RWPE2 (cell line): ENCODE measurements around the gene PTK6.

Source experiments
- ATAC-seq: fragments of 200-7000 bp; cut with Tn5 transposase; 3 replicates; pipeline ENCODE4 v1.9.1; 2021; ENCODE audit warnings: low read depth
- DNase-seq: peaks from one replicate; pipeline ENCODE4 v3.0.0-alpha.2; 2020; ENCODE audit warnings: low spot score
- H3K27ac ChIP-seq: fragments of 450-650 bp; 2 replicates; pipeline ENCODE4 v1.5.1; 2017; ENCODE audit warnings: mild to moderate bottlenecking; ENCODE audit not compliant: poor library complexity, severe bottlenecking
- H3K27me3 ChIP-seq: fragments of 250-450 bp; sonication (Bioruptor Pico); 2 replicates; pipeline ENCODE4 v1.5.1; 2021; ENCODE audit warnings: mild to moderate bottlenecking, moderate library complexity; ENCODE audit not compliant: insufficient read depth, poor library complexity, severe bottlenecking
- H3K36me3 ChIP-seq: fragments of 250-450 bp; sonication (Bioruptor Pico); 2 replicates; pipeline ENCODE4 v1.5.1; 2020; ENCODE audit warnings: low read depth, mild to moderate bottlenecking, moderate library complexity
- H3K4me1 ChIP-seq: fragments of 250-450 bp; sonication (Bioruptor Pico); 2 replicates; pipeline ENCODE4 v1.5.1; 2021; ENCODE audit warnings: mild to moderate bottlenecking, moderate library complexity; ENCODE audit not compliant: insufficient read depth, poor library complexity, severe bottlenecking
- H3K4me3 ChIP-seq: fragments of 250-450 bp; sonication (Bioruptor Pico); 2 replicates; pipeline ENCODE4 v1.5.1; 2021; ENCODE audit warnings: mild to moderate bottlenecking, moderate library complexity; ENCODE audit not compliant: severe bottlenecking
- H3K9me3 ChIP-seq: fragments of 250-450 bp; sonication (Bioruptor Pico); 2 replicates; pipeline ENCODE4 v1.5.1; 2021; ENCODE audit warnings: mild to moderate bottlenecking, moderate library complexity; ENCODE audit not compliant: severe bottlenecking
- TF ChIP-seq, protein P1 (sequence below): fragments of 450-650 bp; IDR thresholded peaks from one replicate; pipeline ENCODE4 v1.5.1; 2017; ENCODE audit warnings: mild to moderate bottlenecking, moderate library complexity; ENCODE audit not compliant: poor library complexity, severe bottlenecking

Gene PTK6

DNA sequence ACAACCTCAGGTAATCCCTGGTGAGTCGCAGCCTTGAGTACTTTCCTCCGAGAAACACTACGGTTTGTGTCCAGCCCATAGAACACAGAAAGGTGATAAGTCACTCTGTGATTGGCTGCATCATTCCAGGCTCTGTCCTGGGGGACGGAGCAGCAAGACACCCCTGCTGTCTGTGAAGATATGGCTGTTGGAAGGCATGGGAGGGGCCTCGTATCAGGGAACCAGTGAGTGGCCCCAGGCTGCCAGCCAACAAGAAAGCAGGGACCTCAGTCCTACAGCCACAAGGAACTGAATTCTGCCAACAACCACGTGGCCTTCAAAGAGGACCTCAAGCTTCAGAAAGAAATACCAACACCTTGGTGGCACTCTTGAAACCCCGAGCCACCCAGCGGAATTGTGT lies 31.9 kb downstream of the PTK6 start:
- no peaks in the 10 kb centered on the region for H3K36me3 ChIP-seq
- no peak overlapping the region for H3K27ac ChIP-seq
- H3K4me3 ChIP-seq: no peak overlapping the region
- TF ChIP-seq, protein P1, sequence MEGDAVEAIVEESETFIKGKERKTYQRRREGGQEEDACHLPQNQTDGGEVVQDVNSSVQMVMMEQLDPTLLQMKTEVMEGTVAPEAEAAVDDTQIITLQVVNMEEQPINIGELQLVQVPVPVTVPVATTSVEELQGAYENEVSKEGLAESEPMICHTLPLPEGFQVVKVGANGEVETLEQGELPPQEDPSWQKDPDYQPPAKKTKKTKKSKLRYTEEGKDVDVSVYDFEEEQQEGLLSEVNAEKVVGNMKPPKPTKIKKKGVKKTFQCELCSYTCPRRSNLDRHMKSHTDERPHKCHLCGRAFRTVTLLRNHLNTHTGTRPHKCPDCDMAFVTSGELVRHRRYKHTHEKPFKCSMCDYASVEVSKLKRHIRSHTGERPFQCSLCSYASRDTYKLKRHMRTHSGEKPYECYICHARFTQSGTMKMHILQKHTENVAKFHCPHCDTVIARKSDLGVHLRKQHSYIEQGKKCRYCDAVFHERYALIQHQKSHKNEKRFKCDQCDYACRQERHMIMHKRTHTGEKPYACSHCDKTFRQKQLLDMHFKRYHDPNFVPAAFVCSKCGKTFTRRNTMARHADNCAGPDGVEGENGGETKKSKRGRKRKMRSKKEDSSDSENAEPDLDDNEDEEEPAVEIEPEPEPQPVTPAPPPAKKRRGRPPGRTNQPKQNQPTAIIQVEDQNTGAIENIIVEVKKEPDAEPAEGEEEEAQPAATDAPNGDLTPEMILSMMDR: no peak
- DNase-seq (no peak), ATAC-seq (no peak)
- no peaks in the 10 kb centered on the region for H3K4me1 ChIP-seq
- H3K27me3 ChIP-seq: peaks cover 6% of the 10 kb centered on the region
- no peaks in the 10 kb centered on the region for H3K9me3 ChIP-seq

DNA sequence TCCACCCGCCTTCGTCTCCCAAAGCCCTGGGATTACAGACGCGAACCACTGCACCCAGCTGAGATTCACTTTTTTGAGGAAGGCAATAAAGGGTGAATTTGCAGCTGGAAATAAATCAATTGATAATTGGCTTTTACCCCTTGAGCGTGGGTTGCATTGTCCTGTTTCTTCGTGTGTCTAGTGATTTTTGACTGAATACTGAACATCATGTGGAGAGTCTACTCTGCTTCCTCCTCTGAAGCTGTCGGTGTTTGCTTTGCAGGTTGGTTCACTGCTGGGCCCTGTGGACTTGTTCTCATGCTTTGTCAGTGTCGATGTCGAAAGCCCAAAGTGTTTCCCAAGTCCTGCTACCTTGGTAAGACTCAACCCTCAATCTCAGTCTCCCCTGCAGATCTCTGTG lies 32.5 kb downstream of the PTK6 start:
- H3K4me1 ChIP-seq: no peaks in the 10 kb centered on the region
- no peaks in the 10 kb centered on the region for H3K9me3 ChIP-seq
- H3K36me3 ChIP-seq: no peaks in the 10 kb centered on the region
- no peak for DNase-seq
- peaks cover 12% of the 10 kb centered on the region for H3K27me3 ChIP-seq
- H3K27ac ChIP-seq: no peak overlapping the region
- H3K4me3 ChIP-seq: no peak overlapping the region
- no peak for ATAC-seq
- TF ChIP-seq, protein P1: no peak

- H3K27me3 ChIP-seq: peaks cover 14% of the 10 kb centered on the region
- H3K4me1 ChIP-seq: no peaks in the 10 kb centered on the region
- no peak overlapping the region for H3K4me3 ChIP-seq
- TF ChIP-seq, protein P1: no peak
- no peak for ATAC-seq
- H3K27ac ChIP-seq: no peak overlapping the region
- DNase-seq: no peak
- no peaks in the 10 kb centered on the region for H3K36me3 ChIP-seq
- no peaks in the 10 kb centered on the region for H3K9me3 ChIP-seq
Measured at GRCh38 chr20:63503524-63503923, 33.7 kb downstream of the PTK6 start.

DNA sequence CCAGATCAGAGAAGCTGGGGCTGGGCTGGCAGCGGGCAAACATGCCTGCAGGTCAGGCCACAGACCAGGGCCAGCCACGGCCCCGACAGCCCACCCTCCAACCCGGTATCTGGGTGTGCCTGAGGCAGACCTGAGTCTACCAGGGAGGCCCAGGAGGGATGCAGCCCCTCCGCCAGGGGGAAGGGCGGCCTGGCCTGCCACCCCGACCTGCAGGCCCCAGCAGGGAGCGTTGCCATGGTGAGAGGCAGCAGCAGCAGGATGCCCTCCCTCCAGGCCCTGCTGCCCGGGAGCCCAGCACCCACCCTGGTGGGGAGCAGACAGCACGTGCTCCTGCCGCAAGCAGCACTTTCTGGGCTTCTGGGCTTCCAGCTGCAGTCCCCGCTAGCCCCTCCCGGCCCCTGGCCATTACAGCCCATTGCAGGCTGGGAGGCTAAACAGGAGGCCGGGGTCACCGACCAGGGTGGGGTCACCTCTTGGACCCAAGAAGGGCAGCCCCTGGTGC lies 34.5 kb downstream of the PTK6 start:
- Histone ChIP-seq H3K27ac (no peak overlapping the region), H3K4me3 (no peak overlapping the region), H3K27me3 (peaks cover 22% of the 10 kb centered on the region), H3K9me3 (no peaks in the 10 kb centered on the region), H3K4me1 (no peaks in the 10 kb centered on the region), H3K36me3 (no peaks in the 10 kb centered on the region)
- no peak for ATAC-seq
- TF ChIP-seq, protein P1: no peak
- DNase-seq: peak; percentile 80

- Histone ChIP-seq H3K27me3 (peaks cover 27% of the 10 kb centered on the region), H3K36me3 (no peaks in the 10 kb centered on the region), H3K4me3 (no peak overlapping the region), H3K4me1 (no peaks in the 10 kb centered on the region), H3K9me3 (no peaks in the 10 kb centered on the region), H3K27ac (no peak overlapping the region)
- peak; percentile 89 for DNase-seq
- peak; percentile 6; the same call in 1 of the 3 replicates for ATAC-seq
- TF ChIP-seq, protein P1: no peak
Measured at GRCh38 chr20:63501818-63502670, 35.1 kb downstream of the PTK6 start.
